SH-SY5Y (cell line): ENCODE measurements around the gene ABI3.

Source experiments
- GATA2 ChIP-seq: IDR thresholded peaks from 2 replicates; pipeline ENCODE4 v1.6.1; 2011; ENCODE audit warnings: mild to moderate bottlenecking, low read depth, low read length
- GATA3 ChIP-seq: IDR thresholded peaks from 2 replicates; pipeline ENCODE4 v1.6.1; 2011; ENCODE audit warnings: low read depth, mild to moderate bottlenecking, low read length, moderate library complexity

Gene ABI3

GRCh38 chr17:49229805-49230600, 19.5 kb downstream of the ABI3 start:
- TF ChIP-seq GATA3 (no peak), GATA2 (no peak)

DNA sequence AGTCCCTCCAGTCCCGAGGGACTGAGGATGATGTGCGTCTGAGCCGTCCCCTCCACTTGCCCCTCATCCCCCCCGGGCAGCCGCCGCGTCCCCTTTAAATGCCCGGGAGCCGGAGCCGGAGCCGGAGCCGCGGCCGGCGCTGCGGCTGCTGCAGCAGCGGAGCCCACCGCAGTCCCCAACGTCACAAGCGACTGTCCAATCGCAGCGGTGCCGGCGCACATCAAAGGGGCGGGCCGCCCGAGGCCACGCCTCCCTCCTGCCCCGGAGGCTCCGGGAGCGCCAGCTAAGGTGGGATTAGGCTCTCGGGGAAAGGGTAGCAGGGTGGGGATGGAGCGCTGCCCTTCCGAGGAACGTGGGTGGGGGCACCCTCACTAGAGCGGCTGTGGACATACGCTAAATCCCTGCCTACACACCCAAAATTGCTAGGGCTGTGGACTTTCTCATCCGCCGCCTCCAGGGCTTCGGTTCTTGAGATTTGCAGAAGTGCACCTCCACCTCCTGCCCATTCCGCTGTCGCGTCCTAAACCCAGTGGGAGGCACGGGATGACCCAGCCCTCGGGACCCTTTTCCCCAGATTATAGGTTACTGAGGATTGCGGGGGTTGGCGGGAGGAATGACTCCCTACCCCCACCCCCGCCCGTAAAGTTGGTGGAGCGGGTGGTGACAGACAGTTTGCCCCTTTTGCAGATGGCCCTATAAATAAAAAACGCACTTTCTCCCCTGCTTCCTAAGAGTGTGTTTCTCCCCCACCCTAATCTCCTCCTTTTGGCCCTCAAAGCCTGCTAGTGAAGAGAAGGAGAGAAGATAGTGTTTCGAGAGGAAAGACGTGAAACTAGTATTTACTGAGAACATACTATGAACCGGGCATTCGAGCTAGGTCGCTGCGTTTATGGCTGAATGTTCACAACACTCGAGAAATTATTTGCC, 20.4 kb downstream of the ABI3 start, which contains the start of gene PHOSPHO1:
Gene PHOSPHO1 (minus strand): TSS at position 152 of the 927 bp plus-strand sequence. CDS start 4,096 bp downstream, outside the sequence.
- TF ChIP-seq GATA2 (no peak), GATA3 (no peak)

DNA sequence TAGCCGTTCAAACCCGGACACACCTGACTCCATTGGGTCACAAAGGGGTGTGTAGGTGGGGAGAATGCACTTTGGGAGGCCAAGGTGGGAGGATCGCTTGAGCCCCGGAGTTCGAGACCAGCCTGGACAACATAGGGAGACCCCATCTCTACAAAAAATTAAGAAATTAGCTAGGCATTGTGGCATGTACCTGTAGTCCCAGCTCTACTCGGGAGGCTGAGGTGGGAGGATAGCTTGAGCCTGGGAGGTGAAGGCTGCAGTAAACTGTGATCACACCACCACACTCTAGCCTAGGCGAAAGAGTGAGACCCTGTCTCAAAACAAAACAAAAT, 21.0 kb downstream of the ABI3 start:
- no peak for TF ChIP-seq GATA3
- TF ChIP-seq GATA2, result no peak

DNA sequence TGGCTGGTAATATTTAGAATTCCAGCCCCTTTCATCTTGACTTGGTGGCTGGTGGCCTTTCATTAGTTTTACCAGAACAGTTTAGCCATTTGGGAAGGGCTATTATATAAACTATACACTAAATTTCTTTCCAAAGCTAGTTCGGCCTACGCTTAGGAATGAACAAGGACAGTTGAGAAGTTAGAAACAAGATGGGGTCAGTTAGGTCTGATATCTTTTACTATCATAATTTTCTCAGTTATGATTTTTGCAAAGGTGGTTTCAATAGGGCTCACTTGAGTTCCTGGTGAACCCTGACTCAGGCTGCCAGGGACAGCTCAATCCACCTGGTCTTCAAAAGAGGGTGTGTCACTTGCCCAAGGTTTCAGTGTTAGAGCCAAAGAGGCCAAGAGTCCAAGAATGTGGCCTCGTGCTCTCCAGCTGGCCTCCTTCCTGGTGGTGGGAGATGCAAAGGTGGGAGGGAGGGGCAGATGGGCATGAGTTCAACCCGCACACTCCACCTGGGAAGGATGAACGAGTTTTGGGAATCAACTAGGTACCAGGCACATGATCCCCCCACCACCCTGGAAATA, 24.1 kb downstream of the ABI3 start:
- TF ChIP-seq GATA2 (no peak), GATA3 (no peak)

GRCh38 chr17:49235896-49236295, 25.4 kb downstream of the ABI3 start:
- TF ChIP-seq GATA3, result no peak
- no peak for TF ChIP-seq GATA2

GRCh38 chr17:49239963-49240362, 29.5 kb downstream of the ABI3 start:
- no peak for TF ChIP-seq GATA2
- no peak for TF ChIP-seq GATA3

DNA sequence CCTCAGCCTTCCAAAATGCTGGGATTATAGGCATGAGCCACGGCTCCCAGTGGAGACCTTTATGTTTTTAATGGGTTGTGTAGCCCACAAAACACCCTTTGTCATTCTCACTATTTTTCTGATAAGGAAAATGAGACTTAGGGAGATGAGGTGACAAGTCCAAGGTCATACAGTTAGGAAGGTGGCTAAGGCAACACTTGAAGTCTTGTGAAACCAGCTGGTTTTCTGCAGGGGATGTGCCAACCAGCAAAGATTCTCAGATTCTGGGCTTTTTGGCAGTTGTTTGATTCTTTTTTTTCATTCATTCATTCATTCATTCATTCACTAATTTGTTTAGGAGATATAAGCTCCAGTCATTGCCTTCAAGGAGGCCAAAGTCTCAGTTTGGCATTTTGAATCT, 30.1 kb downstream of the ABI3 start:
- TF ChIP-seq GATA2, result no peak
- no peak for TF ChIP-seq GATA3

DNA sequence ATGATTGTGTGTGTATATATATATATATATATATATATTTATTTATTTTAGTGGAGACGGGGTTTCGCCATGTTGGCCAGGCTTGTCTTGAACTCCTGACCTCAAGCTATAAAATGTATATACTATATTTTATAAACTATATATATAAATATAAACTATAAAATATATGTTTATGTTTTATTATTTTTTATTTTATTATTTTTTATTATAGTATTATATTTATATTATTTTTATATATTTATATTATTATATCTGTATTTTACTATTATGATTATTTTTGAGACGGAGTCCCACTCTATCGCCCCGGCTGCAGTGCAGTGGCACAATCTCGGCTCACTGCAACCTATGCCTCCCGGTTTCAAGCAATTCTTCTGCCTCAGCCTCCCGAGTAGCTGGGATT, 30.5 kb downstream of the ABI3 start:
- TF ChIP-seq GATA2 (no peak), GATA3 (no peak)

GRCh38 chr17:49241692-49242397, 31.3 kb downstream of the ABI3 start:
- TF ChIP-seq GATA3 (no peak), GATA2 (no peak)

DNA sequence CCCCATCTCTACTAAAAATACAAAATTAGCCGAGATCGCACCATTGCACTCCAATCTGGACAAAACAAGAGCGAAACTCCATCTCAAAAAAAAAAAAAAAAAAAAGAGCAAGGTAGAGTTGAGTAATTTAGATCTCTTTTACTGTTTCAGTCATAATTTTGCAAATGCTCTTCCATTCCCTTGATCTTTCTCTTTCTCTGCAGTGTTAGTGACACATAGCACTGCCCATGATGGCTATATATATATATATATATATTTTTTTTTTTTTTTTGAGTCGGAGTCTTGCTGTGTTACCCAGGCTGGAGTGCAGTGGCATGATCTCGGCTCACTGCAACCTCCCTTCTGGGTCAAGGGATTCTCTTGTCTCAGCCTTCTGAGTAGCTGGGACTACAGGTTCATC, 32.3 kb downstream of the ABI3 start:
- no peak for TF ChIP-seq GATA2
- TF ChIP-seq GATA3, result no peak

- TF ChIP-seq GATA2 (no peak), GATA3 (no peak)
These were observed 34.3 kb downstream of the ABI3 start for GRCh38 chr17:49244839-49245238.

GRCh38 chr17:49247944-49248343, 37.4 kb downstream of the ABI3 start:
- TF ChIP-seq GATA2, result no peak
- TF ChIP-seq GATA3, result no peak

- TF ChIP-seq GATA2, result no peak
- no peak for TF ChIP-seq GATA3
These were observed 38.8 kb downstream of the ABI3 start for GRCh38 chr17:49249292-49249794.
